Prostate gland (tissue), 2 donors: ENCODE results near the gene B4GALNT2.

Experiments
- CTCF ChIP-seq, 4 experiments: fragments of 200-600 bp in 2 of 4; fragments of 450-650 bp in 2 of 4; sonication (generic) in 2 of 4; IDR thresholded peaks; 1 replicate in 3 of 4; 2 replicates in 1 of 4; pipeline ENCODE4 v1.5.1; 2016 to 2019; ENCODE audit warnings: antibody characterized with exemption in 4 of 4, mild to moderate bottlenecking in 2 of 4, moderate library complexity in 2 of 4
- POLR2A ChIP-seq: fragments of 450-650 bp; IDR thresholded peaks from one replicate; pipeline ENCODE4 v1.6.1; 2016; ENCODE audit warnings: antibody characterized with exemption, mild to moderate bottlenecking
- POLR2AphosphoS5 ChIP-seq: sonication (generic); formaldehyde crosslinking; IDR thresholded peaks from one replicate; pipeline ENCODE4 v1.6.1; 2017; ENCODE audit warnings: antibody characterized with exemption

GRCh38 chr17:49093131-49093530 lies 39.4 kb upstream of the B4GALNT2 start:
- no peak for TF ChIP-seq CTCF (IDR thresholded peaks at IDR 0.05)
- no peak for TF ChIP-seq POLR2A
- no peak for TF ChIP-seq POLR2AphosphoS5
